Frontal cortex (tissue), 4 donors: ENCODE data around the gene FOXN4. TPM values are rescaled to one million over a fixed set of nuclear protein-coding genes. Genes with fewer than 3 reads are reported as not detected.
"Not testable (repeated sequence)": the region's sequence is repeated elsewhere in the genome, so short reads cannot be mapped to it uniquely, and the experiment has no call there.

Source experiments
- DNase-seq, 2 donors: peaks; one replicate each; pipeline ENCODE4 v3.0.0; 2012; ENCODE audit warnings: low spot score in 2 of 2
- FAIRE-seq: peaks from 2 replicates; lab custom pipeline; 2012; peaks lifted over from hg19 to GRCh38; lab: Jason Lieb, UNC
- total RNA-seq: library from RNA; depleted of rRNA; stranded (reverse); fragments of >200 nt; gene quantifications from one replicate; pipeline ENCODE4 v1.2.3, GENCODE V29; 2014
- donor health status: control.
- donor health status: control.
- donor health status: control.

The FOXN4 gene, protein sequence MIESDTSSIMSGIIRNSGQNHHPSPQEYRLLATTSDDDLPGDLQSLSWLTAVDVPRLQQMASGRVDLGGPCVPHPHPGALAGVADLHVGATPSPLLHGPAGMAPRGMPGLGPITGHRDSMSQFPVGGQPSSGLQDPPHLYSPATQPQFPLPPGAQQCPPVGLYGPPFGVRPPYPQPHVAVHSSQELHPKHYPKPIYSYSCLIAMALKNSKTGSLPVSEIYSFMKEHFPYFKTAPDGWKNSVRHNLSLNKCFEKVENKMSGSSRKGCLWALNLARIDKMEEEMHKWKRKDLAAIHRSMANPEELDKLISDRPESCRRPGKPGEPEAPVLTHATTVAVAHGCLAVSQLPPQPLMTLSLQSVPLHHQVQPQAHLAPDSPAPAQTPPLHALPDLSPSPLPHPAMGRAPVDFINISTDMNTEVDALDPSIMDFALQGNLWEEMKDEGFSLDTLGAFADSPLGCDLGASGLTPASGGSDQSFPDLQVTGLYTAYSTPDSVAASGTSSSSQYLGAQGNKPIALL
- total RNA-seq: under 0.01 TPM

DNA sequence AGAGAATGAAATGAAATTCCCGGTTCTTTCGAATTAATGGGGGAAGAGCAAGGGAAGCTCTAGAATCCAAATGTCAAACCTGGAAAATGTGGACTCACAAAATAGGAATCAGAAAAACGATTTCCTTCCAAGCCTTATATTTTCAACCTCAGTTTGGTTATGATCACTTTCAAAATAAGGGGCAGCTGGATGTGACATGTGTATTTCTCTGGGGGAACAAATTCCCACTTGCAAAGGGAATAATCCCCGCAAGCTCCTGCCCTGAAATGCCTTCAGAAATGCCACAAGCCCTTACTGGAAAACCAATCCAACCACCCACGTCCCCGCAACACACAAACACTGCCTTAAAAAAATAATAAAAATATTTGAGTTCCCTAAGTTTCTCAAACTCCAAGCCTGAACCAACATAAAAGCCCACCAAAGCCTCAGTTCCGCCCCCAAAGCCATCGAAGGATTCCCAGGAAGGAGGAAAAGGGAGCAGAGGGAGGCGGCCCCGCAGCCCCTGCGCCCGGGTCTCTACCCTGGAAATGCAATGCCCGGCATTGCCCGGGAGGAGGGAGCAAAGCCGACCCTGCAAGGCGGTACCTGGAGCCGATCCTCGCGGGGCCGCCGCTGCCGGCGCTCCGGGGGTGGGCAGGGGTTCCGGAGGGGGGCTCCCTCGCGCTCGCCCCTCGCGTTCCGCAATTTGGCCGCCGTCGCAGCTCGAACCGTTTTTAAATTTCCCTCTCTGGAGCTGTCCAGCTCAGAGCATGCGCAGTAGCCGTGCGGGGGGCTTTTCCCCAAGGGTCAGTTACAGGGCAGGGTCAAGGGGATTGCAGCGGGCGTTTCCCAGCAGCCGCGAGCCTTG lies at the start of gene FOXN4:
TSS of gene FOXN4 (minus strand) at position 751 of the 847 bp plus-strand sequence. CDS start 963 bp downstream, outside the sequence.
- DNase-seq (no peak), FAIRE-seq (no peak)

DNA sequence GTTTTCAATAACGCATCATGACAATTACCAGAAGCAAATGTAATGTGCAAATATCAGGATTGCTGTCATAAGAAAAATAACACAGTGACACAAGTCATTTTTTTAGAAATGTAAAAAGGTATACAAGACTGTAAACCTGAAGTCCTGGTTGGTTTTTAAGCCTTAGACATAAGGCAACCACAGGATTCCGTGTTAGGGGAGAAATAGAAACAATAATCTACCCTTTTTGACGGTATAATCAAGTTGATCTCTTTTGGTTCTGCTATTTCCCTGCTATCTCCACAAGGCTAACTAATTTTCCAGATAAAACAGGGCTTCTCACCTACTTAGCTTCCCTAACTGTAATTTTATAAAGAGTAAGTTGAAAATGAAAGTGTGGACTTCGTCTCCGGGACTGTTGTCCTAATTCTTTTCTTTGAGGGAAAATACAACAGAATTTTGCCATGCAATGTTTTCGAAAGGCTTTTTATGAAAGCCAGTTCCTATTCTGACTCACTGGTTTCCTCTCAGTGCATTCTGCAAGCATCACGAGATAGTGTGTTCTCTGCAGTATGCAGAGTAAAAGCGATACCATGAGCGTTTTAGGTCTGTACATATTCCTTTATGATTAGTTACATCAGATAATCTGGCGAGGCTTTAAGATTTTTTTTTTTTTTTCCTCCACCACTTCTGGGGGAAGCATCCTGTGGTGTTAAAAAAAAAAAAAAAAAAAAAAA lies 49.2 kb upstream of the FOXN4 start:
- FAIRE-seq (no peak), DNase-seq (no peak)

DNA sequence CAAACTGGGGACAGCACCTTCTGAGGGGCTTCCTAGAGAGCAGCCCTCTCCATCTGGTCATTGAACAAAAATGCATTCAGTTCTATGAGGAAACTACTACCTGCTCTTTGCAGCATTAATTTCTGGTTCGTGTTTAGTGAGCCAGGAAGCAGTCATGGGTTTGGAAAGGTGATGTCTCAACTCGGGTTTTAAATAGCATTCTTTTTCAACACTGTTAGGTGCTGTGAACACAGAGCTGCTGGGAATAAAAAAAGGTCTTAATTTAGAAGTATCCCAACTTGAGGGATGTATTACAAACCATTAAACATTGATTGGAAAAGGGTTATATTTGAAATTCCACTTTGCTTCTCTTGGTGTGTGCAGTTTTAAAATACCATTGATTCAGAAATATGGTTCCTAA lies 47.9 kb upstream of the FOXN4 start:
- FAIRE-seq (no peak), DNase-seq (no peak)

DNA sequence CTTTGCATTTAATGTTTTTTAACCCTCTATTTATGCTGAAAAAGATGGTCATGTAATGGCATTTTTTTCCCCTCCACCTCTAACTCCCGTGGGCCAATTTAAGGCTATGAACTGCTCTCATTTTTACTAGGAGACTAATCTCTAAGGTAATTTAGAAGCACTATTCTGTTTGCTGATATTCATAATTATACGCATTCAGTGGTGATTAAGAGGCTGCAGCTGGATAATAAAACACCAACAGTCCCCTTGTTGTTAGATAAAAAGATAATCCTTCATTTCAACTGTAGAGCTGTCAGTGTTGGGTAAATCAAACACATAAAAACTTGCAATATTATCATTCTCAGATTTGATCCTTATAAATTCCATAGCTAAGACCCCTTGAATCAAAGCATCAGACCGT lies 47.5 kb upstream of the FOXN4 start:
- no peak for DNase-seq
- FAIRE-seq: no peak

DNA sequence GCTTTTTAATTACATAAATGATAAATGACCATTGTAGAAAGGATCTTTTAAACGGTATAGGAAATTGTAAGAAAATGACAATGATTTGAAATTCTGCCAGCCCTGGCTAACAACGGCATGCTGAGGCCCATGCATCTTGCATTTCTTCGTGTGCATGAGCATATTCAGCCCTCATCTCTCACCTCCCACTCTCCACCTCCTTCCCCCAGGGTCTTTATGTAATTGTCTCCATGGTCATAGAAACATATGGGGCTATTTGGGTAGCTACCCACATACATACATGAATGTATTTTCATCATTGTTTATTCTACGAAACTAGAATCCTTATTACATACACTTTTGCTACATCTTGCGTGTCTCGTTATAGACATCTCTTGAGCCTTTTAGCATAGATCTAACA lies 43.1 kb upstream of the FOXN4 start:
- DNase-seq (no peak), FAIRE-seq (no peak)

DNA sequence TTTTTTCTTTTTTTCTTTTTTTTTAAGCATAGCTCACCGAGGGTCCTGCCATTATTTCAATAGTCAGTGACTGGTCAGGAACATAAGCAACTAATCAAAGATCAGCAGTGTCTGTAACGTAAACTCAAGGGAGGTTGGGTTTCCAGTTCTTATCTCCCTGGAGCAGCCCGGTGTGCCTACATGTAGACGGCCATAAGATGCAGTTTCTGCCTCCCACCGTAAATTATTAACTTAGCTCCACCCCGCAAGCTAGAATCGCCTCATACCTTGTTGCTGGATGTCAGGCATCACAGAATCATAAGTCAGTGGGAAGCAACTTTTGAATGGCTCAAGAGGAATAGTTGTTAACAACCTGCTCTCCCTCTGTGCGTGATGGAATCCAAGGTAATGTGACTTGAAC lies 38.5 kb upstream of the FOXN4 start, which contains the start of gene MYO1H:
TSS of gene MYO1H (plus strand) at position 312 of the 400 bp plus-strand sequence. CDS start at position 373, 61 bp downstream.
- DNase-seq (no peak), FAIRE-seq (no peak)

DNA sequence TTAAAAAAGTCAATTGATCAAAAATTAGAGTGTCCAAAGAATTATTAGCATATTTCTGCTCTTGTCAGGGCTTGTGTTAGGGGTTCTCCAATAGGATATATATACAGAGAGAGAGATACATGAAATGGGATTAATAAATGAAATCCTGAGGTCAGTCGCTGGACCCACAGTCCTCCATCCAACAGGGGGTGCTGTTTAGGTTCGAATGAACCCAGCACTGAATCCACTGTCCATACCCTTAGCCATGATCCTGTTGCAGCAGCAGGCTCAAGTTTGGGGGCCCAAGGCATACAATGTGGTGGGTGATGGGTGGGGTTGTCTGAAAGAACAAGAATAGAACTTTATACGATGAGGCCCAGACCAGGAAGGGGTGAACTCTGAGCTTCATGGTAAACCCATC lies 37.8 kb upstream of the FOXN4 start:
- FAIRE-seq: no peak
- no peak for DNase-seq

DNA sequence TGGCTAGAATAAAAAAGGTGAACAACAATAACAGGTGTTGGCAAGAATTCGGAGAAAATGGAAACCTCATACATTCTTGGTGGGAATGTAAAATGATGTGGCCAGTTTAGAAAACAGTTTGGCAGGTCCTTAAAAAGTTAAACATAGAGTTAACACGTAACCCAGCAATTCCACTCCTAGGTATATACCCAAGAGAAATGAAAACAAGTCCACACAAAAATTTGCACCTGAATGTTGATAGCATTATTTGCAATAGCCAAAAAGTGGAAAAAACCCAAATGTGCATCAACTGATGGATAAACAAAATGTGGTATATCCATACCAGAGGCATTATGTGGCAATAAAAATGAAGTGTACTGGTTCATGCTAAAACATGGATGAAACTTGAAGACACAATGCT lies 36.3 kb upstream of the FOXN4 start:
- DNase-seq (no peak), FAIRE-seq (no peak)

DNA sequence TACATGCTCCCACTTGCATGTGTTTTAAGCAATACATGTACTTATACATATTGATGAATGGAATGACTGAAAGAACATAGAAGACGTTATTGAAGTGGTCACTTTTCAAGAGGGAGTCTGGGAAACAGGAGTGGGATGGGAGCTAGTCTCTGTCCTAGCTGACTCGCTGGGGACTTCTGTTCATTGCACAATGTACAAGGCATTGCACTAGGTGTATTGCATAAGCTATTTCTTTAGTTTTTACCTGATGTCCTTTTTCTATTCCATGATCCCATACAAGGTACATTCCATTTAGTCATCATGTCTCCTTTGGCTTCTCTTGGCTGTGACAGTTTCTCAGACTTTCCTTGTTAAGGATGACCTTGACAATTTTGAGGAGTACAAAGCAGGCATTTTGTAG lies 34.6 kb upstream of the FOXN4 start:
- FAIRE-seq (no peak), DNase-seq (no peak)

DNA sequence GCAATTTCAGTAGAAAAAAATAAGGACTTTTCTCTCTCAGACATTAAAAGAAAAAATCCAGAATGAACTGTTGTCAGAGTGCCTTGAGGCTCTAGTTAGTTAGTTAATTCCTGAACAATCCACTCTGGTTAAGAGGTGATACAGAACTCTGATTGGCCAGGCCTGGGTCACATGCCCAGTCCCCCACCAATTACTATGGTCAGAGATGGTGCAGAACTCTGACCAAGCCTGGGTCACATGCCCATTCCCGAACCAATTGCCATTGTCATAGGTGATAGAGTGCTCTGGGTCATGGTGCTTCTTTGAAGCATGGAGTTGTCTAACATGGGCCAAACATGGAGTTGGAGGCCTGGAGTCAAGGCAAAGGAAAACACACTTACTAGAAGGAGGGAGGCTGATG lies 27.5 kb upstream of the FOXN4 start:
- DNase-seq: no peak
- FAIRE-seq: no peak

DNA sequence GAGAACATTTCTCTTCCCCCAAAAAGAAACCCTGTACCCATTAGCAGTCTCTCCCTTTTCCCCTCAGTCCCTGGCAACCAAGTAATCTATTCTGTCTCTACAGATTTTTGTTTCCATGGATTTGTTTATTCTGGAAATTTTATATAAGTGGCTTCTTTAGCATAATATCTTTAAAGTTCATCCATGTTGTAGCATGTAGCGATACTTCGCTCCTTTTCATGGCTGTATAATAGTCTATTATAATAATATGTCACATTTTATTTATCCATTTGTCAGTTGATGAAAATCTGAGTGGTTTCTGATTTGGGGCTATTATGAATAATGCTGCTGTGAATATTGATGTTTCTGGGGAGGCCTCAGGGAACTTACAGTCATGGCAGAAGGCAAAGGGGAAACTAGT lies 25.8 kb upstream of the FOXN4 start:
- FAIRE-seq: no peak
- no peak for DNase-seq

DNA sequence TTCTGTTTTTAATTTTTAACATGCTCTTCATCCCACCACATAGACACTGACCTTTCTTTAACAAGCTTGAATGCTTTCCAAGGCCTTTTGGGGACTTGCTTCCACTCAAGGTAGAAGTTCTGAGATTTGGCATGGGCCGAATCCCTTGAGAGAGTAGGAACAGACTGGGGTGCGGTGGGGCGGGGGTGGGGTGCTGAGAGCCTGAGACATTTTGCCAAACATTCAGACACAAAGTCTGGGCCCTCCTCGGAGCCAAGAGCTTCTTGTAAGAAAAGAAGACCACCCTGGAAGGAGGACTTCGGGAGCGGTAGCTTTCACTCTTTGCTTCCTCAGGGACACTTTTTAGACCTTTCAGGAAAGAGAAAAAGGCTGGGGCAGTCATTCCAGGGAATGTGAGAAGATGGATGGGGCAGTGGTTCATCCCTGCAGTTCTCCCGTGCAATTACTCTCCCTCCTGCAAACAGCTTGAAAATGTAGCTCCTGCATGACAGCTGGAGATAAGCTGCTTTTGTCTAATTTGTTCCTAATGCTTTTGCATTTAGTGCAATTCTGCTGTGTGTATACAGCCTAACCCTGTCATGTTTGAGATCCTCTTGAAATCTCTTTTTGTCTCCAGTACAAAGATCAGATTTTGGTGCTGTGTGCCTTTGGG lies 22.3 kb upstream of the FOXN4 start:
- no peak for FAIRE-seq
- DNase-seq: no peak

DNA sequence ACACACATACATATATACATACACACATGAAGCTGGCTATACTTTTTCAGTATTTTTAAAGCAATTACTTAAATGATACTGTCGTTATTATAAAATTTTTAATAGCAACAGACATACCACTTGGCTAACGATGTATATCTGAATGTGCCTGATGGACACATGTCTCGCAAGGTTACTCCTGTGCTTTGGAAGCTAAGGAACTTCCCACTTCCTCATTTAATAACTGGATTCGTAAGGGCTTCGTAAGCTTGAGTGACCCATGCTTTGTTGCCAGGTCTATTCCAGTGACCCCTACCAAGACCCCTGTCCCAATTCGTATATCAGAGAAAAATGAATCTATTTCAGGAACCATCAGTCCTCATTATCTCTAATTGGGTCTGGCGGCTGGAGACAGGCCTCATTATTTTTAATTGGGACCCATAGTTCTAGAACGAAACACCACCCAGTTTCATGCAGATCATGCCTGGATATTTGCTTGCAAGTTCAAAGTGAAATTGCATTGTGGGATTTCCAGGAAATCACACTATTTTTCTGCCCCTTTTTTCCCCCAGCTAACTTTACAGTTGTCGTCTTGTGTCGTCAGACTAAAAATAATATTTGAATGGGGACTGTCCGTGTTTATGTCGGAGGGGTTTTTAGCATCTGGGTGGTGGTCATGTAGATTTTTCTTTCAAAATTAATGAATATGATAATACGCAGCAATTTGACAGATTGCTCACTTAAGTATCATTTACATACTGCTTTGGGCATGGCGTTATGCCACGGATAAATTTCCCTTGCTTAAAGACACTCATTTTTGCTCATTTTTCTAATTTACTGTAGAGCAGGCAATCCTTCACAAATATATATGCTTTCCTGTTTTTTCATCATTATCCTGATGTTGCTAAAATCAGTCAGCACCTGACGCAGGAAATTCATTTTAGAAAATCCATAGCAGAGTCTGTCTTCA lies 21.5 kb upstream of the FOXN4 start:
- no peak for FAIRE-seq
- no peak for DNase-seq

DNA sequence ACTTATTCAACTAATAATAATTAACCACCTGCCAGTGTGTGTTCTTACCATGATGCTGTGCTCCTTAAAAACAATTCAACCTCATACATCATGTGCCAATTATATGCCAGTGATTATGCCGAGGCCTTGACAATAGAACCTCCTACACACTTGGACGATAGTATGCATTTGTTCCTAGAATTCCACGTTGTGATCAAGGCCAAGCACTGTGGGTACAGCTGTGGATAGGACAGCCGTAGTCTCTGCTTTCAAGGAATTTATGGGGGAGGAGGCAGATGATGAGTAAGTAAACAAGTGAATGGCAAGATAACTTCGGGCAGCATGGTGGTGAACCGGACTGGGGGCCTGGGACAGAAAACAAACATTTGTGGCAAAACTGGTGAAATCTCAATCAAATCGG lies 20.6 kb upstream of the FOXN4 start:
- DNase-seq (no peak), FAIRE-seq (no peak)

DNA sequence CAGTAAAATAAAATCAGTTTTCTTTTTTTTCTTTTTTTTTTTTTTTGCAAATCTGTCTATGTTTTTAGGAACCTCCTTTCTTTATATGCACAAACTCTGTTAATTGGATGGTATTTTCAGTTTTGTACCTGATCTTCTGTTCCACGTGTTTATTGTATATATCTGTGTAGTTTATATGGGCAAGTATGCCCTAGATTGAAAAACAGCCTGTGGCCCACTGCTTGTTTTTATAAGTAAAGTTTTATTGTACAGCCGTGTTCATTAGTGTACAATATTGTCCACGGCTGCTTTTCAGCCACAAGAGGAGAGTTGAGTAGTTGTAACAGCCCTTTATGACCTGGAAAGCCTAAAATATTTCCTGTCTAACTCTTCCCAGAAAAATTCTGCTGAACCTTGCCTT lies 19.9 kb upstream of the FOXN4 start:
- DNase-seq (no peak), FAIRE-seq (no peak)

DNA sequence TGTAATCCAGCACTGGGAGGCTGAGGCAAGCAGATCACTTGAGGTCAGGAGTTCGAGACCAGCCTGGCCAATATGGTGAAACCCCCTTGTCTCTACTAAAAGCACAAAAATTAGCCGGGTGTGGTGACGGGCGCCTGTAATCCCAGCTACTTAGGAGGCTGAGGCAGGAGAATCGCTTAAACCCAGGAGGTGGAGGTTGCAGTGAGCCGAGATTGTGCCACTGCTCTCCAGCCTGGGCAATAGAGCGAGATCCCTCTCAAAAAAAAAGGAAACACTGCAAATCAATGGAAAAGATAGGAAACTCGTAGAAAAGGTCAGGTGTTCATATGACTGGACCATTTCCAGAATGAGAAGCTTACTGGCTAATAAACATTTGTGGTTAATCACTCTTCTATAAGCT lies 12.2 kb upstream of the FOXN4 start:
- DNase-seq, FAIRE-seq: not testable (repeated sequence)

DNA sequence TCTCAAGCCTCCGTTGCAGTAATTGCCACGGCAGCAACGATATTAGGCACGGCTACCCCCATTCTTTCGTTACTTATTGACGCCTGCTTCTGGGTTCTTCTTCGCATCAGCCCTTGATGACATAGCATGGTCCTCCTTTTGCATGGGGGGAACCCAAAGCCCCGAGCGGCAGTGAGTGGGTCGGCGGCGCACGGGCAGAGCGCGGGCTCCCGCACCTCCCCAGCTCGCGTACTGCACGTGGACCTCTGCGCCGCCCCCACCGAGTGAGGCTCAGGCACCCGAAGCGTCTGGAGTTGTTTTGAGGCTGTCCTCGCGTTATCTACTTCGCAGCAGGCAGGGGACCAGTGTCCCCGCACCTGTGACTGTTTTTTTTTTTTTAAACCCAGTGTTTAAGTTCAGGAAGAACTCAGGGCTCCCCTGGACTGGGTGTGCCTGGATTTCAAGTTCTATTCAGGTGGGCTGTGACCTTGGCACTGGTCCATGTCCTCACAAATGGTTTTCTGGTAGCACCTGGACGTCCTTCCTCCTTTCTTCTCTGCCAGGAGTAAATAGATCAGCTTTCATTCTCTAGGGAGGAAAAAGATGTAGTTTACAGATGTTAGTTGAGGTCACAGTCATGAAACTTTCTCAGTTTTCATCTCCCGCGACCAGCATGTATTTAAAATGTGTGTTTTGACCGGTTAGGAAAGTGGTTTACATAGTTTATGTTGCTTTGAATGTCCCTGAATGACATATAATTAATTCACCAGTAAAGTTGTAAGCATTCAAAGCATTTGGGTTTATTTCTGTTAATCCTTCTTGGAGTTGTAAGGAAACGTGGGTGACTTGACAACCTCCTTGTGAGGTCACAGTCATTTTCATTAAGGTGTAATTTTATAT lies 1.4 kb upstream of the FOXN4 start:
- DNase-seq (no peak), FAIRE-seq (no peak)
